HepG2 (cell line): ENCODE measurements around the gene DZIP1L. TPM values are rescaled to one million over a fixed set of nuclear protein-coding genes. Genes with fewer than 3 reads are reported as not detected.

ENCODE experiments used
- TBX3 ChIP-seq: fragments of 450-650 bp; IDR thresholded peaks from 2 replicates; pipeline ENCODE4 v1.6.1; 2017; ENCODE audit warnings: antibody characterized with exemption, mild to moderate bottlenecking, inconsistent platforms, borderline replicate concordance
- ZBTB40 ChIP-seq, 2 experiments: fragments of 450-650 bp in 1 of 2; sonication (generic) in 1 of 2; formaldehyde crosslinking in 1 of 2; IDR thresholded peaks; 2 replicates each; pipeline versions ENCODE4 v1.6.1 to v1.8.0; 2016 to 2022; ENCODE audit warnings: antibody characterized with exemption in 1 of 2, mild to moderate bottlenecking in 1 of 2, missing genetic modification reagents in 1 of 2
- ZNF160 ChIP-seq: sonication (generic); formaldehyde crosslinking; IDR thresholded peaks from 2 replicates; pipeline ENCODE4 v1.8.0; 2022; ENCODE audit warnings: mild to moderate bottlenecking, inconsistent platforms, missing genetic modification reagents
- ZNF616 ChIP-seq: sonication (generic); formaldehyde crosslinking; IDR thresholded peaks from 2 replicates; pipeline ENCODE4 v1.5.0; 2020; ENCODE audit warnings: low read depth, mild to moderate bottlenecking, missing genetic modification reagents
- ZNF883 ChIP-seq: sonication (generic); formaldehyde crosslinking; IDR thresholded peaks from 2 replicates; pipeline ENCODE4 v1.5.1; 2020; ENCODE audit warnings: mild to moderate bottlenecking, missing genetic modification reagents; ENCODE audit errors: not compliant biosample characterization
- polyA plus RNA-seq, 8 experiments: library from polyadenylated mRNA; depleted of rRNA in 3 of 8; stranded (reverse) in 7 of 8; unstranded in 1 of 8; fragments of >200 nt; fragmentation: Illumina TruSeq in 4 of 8; extraction: Trizol in 4 of 8; gene quantifications; 2 replicates each; pipeline versions ENCODE4 v1.2.1 to v1.2.3, GENCODE V29; 2011 to 2016; ENCODE audit warnings: low read depth in 4 of 8, missing spikeins in 1 of 8, mixed read lengths in 1 of 8; ENCODE audit not compliant: insufficient read depth in 1 of 8
- total RNA-seq, 5 experiments: library from RNA; depleted of rRNA; stranded (reverse); fragments of >200 nt; fragmentation: Illumina TruSeq; extraction: Trizol; gene quantifications; 2 replicates each; pipeline ENCODE4 v1.2.3, GENCODE V29; 2016; ENCODE audit warnings: low read depth in 1 of 5

Gene DZIP1L
- total and polyA plus RNA-seq, 2 of the 13 experiments (the other 11 are each of a cell fraction or from before 2014, with no cell fraction given) = 0.90 to 1.2 TPM

GRCh38 chr3:138049157-138049919 is 66.1 kb downstream of the DZIP1L start (continued):
- TF ChIP-seq ZBTB40 (IDR thresholded peaks at IDR 0.05) = no peak
- no peak for TF ChIP-seq ZBTB40 (CRISPR knock-in tag; IDR thresholded peaks at IDR 0.05)
- TF ChIP-seq ZNF616 (CRISPR knock-in tag) = no peak
- TF ChIP-seq ZNF883 = no peak
- TF ChIP-seq ZNF160 (CRISPR knock-in tag) = no peak
- no peak for TF ChIP-seq TBX3
